HG03354 (cell line): ENCODE measurements around the gene PLCB1.
"Not testable (repeated sequence)": the region's sequence is repeated elsewhere in the genome, so short reads cannot be mapped to it uniquely, and the experiment has no call there.

Source experiments
- ATAC-seq: cut with Tn5 transposase; IDR thresholded peaks from one replicate; pipeline ENCODE4 v1.9.1; 2021; ENCODE audit warnings: mild to moderate bottlenecking; ENCODE audit not compliant: unreplicated experiment, poor library complexity, severe bottlenecking

PLCB1 gene

GRCh38 chr20:8320306-8320705 lies 188.2 kb downstream of the PLCB1 start:
- no peak for ATAC-seq

GRCh38 chr20:8321001-8321400 lies 188.9 kb downstream of the PLCB1 start:
- no peak for ATAC-seq

GRCh38 chr20:8322662-8323217 lies 190.7 kb downstream of the PLCB1 start:
- no peak for ATAC-seq

- no peak for ATAC-seq
Measured at GRCh38 chr20:8326191-8326590, 194.1 kb downstream of the PLCB1 start.

DNA sequence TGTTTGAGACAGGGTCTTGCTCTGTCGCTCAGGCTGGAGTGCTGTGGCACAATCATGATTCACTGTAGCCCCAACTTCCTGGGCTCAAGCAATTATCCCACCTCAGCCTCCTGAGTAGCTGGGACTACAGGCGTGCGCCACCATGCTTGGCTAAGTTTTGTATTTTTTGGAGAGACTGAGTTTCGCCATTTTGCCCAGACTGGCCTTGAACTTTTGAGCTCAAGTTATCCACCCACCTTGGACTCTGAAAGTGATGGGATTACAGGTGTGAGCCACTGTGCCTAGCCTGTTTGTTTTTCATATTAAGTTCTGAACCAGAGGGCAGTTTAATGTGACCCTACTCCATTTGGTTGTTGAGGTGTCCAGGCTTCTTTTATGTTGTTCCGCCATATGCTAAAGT lies 194.8 kb downstream of the PLCB1 start:
- no peak for ATAC-seq

- no peak for ATAC-seq
Measured at GRCh38 chr20:8328189-8328588, 196.1 kb downstream of the PLCB1 start.

DNA sequence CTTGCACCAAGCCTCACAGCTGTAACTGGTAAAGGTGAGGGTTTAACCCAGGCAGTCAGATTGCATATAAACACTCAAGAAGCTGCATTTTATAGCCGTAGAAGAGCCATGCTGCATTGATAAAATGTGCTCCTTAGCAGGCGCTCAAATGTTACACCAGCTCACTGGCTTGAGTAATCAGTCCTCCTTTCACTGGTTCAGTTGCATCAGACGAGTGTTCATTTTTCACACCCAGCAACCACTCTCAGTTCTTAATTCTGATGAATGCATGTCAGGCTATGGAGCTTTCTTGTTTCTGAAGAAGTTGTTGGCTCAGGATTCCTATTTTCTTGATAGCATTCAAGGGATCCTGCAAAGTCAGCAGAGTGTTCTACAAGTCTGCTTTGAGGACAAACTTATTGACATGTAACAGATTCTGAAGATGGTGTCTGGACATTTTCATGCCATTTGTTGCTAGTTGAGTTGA lies 198.3 kb downstream of the PLCB1 start:
- no peak for ATAC-seq

GRCh38 chr20:8330785-8331695 lies 199.0 kb downstream of the PLCB1 start:
- no peak for ATAC-seq

- ATAC-seq = no peak
Measured at GRCh38 chr20:8331740-8332412, 199.8 kb downstream of the PLCB1 start.

- ATAC-seq = no peak
Measured at GRCh38 chr20:8334641-8335040, 202.6 kb downstream of the PLCB1 start.

DNA sequence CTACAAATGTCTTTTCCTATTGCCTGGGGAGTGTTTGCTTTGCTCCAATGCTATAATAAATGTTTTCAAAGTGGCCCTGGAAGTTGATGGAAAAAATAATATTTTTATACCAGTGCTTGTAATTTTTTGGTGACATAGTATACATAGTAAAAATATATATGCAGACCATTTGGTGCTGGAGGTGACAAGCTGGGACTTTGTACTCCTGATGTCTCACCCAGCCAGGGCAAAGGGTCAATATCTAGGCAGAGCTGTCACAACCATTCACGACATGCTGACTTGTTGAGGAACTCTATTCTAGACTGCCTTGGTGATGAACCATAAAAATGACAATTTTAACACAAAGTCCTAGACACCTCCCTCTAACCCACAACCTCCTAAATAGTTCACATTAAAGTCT lies 203.0 kb downstream of the PLCB1 start:
- no peak for ATAC-seq

- no peak for ATAC-seq
Measured at GRCh38 chr20:8335495-8336195, 203.6 kb downstream of the PLCB1 start.

- ATAC-seq = no peak
Measured at GRCh38 chr20:8339349-8339748, 207.3 kb downstream of the PLCB1 start.

GRCh38 chr20:8342391-8342790 lies 210.3 kb downstream of the PLCB1 start:
- no peak for ATAC-seq

GRCh38 chr20:8344106-8344505 lies 212.0 kb downstream of the PLCB1 start:
- no peak for ATAC-seq

DNA sequence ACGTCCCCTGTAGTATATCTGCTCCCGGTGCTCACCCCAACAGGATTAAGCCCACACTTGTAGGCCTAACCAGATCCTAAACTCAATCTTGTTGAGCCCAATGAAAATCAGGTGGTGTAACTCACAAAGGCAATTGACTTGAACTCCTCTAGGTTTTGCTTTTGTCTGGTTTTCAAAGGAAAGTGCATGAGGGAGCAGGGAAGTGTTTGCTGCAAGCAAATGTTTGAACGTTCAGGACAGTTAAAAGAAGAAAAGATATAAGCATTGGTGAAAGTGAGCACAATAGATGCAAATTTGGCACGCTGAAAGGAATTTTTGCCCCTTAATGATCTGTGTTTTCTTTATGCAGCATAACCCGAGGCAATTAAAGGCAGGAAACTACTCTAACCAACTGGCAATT lies 212.6 kb downstream of the PLCB1 start:
- ATAC-seq = no peak

DNA sequence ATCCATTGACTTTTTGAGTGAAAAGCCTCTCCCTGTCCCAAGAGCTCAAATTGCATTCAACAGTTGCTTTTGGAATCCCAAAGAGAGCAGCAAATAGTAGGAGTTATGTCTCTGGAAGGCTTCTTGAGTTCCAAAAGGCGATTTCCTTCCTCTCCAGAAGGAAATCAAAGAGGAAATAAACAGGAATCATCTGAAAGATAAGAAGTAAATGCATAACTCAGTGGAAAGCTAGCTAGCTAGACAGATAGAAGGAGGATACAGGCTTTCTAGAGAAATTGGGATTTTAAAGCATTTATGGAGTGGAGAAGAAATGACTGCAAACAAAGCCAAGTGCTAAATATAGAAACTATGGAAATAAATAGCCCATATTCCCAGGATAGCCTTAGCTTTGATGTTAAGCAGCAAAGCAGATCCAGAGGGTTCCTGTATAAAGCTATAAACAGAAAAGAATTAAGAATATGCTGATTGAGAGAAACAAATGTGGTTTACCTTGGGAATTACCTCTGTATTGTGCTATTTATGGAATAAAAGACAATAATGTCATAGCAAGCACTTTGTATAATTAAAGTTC lies 214.7 kb downstream of the PLCB1 start:
- no peak for ATAC-seq

- ATAC-seq = not testable (repeated sequence)
Measured at GRCh38 chr20:8350225-8350624, 218.2 kb downstream of the PLCB1 start.

DNA sequence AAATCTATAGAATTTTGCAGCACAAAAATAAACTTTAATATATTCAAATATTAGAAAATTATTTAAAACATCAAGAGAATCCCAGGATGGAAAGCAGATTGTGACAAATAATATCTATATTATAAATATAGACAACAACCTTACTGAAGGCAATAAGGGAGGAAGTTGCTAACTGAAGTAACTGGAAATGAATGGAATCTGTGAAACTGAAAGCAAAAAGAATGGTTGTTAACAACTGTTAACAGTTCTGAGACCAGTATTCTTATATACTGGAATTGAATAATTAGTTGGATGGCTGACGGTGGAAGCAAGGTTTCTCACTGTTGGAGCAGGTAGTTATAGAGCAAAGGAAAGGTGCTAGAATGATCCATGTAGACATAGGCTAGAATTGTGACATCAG lies 220.4 kb downstream of the PLCB1 start:
- no peak for ATAC-seq

GRCh38 chr20:8353512-8353911 lies 221.4 kb downstream of the PLCB1 start:
- ATAC-seq = no peak
